Activated CD8-positive, alpha-beta memory T cell treated with anti-CD3 and anti-CD28 coated beads, Interleukin-2, amount 10 ng/mL, durations not matched to agents 7 days and 5 days (primary cell): ENCODE measurements around the gene PLEKHM2. TPM values are rescaled to one million over a fixed set of nuclear protein-coding genes. Genes with fewer than 3 reads are reported as not detected.
A peak's percentile ranks its signal among the peaks of the same experiment; 100 is the strongest.

Experiments used
- ATAC-seq: fragments of 150-1000 bp; cut with Tn5 transposase; one replicate; pipeline ENCODE4 v1.10.0; 2021; ENCODE audit warnings: moderate library complexity
- CTCF ChIA-PET: fragments of 350-600 bp; sonication (Branson Sonifier 250); formaldehyde crosslinking; loops from one replicate; lab custom pipeline; 2021; ENCODE audit warnings: antibody characterized with exemption; lab: Charles Lee
- DNase-seq: peaks from one replicate; pipeline ENCODE4 v3.0.0-alpha.2; 2020
- H3K27ac Mint-ChIP-seq: one replicate; pipeline ENCODE4 v1.8.0; 2021; ENCODE audit warnings: mild to moderate bottlenecking, mixed read lengths
- H3K27me3 Mint-ChIP-seq: one replicate; pipeline ENCODE4 v1.8.0; 2021; ENCODE audit warnings: mixed read lengths
- H3K36me3 Mint-ChIP-seq: one replicate; pipeline ENCODE4 v1.8.0; 2021; ENCODE audit warnings: mild to moderate bottlenecking, mixed read lengths
- H3K4me1 Mint-ChIP-seq: one replicate; pipeline ENCODE4 v1.8.0; 2021; ENCODE audit warnings: mixed read lengths
- H3K4me3 Mint-ChIP-seq: one replicate; pipeline ENCODE4 v1.8.0; 2021; ENCODE audit warnings: mild to moderate bottlenecking, moderate library complexity, mixed read lengths
- H3K9me3 Mint-ChIP-seq: one replicate; pipeline ENCODE4 v1.8.0; 2022; ENCODE audit warnings: low read depth, mixed read lengths
- total RNA-seq, 2 experiments: library from RNA; stranded (reverse); gene quantifications; one replicate each; pipeline ENCODE4 v1.2.3, GENCODE V29; 2021

PLEKHM2 gene
- total RNA-seq, 2 experiments from 2014 or later: 55.7 to 63.2 TPM

DNA sequence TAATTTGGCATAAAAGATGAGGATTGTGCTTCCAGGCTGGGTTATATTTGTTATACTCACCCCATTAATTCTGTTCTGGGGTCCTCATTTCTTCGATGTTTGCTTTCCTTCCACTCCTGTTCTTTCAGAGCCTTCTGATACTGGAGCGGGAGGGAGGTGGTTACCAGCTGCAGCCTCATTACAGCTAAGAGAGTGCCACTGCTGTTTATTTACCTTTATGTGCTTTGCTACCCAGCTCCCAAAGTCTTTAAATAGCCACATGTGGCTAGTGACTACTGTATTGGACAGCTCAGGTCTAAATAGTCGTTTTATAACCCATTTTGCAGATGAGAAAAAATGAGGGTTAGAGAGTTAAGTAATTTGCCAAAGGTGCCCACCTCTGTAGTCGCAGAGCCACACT is 25.1 kb downstream of the PLEKHM2 start:
- DNase-seq (no peak), ATAC-seq (no peak)
- Mint-ChIP-seq H3K27ac (no peak overlapping the region), H3K4me1 (peaks cover 4% of the 10 kb centered on the region), H3K9me3 (no peaks in the 10 kb centered on the region), H3K4me3 (no peak overlapping the region), H3K36me3 (peaks cover 8% of the 10 kb centered on the region), H3K27me3 (no peaks in the 10 kb centered on the region)
- CTCF ChIA-PET: no interaction called here

DNA sequence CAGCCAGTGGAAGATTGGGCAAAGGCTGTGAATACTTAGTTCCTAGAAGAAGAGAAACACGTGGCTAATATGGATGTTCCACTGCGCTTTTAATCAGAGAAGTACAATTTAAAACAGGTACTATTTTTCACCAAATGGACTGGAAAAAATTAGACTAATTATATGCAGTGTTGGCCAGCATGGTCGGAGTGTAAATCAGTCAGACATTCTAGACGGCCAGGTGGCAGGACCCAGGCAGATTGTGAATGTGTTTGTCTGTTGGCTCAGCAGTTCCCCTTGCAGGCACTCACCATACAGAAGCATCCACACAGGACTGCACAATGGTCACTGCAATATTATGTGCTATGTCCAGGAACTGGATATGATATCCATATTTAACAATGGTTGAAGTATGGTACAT is 28.0 kb downstream of the PLEKHM2 start:
- ATAC-seq (no peak), DNase-seq (no peak)
- CTCF ChIA-PET: interaction anchor here (0.6 kb wide), 1 partner anchor 14 kb away, joined by 3 read pairs; no protein-coding TSS in a partner anchor
- Mint-ChIP-seq H3K36me3 (peaks cover 2% of the 10 kb centered on the region), H3K27me3 (no peaks in the 10 kb centered on the region), H3K9me3 (no peaks in the 10 kb centered on the region), H3K27ac (no peak overlapping the region), H3K4me1 (no peaks in the 10 kb centered on the region), H3K4me3 (no peak overlapping the region)

DNA sequence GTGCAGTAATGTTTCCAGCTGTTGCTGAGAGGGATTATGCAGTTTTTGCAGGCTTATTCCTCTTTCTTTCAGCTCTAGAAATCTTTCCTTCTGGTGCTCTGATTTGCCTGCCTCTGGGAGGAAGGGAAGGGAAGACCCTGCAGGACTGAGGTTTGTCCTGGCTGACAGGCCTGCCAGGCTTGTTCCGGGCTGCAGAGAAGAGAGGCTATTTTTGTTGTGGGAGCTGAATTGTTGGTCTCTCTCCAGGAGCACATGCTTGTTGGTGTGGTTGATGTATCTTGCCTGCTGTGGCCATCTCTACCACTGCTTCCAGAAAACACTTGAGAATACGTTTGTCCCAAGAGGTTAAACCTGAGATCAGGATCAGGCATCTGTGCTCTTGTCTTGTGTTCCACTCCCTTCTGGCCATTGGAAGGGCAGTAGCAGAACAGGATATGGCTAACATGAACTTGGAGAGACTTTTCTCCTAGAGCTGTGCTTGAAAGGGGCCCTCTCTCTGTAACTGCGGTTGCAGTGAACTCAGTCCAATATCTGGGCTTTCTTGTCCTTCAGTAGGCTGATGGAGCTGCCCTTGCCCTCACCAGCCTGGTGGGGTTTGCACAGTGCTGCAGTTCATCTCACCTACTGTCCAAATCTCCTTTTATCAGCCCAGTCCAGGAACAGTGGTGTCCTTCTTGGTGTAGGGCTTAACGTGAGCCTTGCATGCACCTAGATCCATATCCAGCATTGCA is 30.5 kb downstream of the PLEKHM2 start:
- Mint-ChIP-seq H3K36me3 (peaks cover 6% of the 10 kb centered on the region), H3K4me3 (no peak overlapping the region), H3K27ac (peak overlapping the region; percentile 26), H3K27me3 (no peaks in the 10 kb centered on the region), H3K9me3 (no peaks in the 10 kb centered on the region), H3K4me1 (no peaks in the 10 kb centered on the region)
- CTCF ChIA-PET: interaction anchor here (1.5 kb wide), 1 partner anchor 26 kb away, joined by 4 read pairs; no protein-coding TSS in a partner anchor
- DNase-seq: no peak
- no peak for ATAC-seq

DNA sequence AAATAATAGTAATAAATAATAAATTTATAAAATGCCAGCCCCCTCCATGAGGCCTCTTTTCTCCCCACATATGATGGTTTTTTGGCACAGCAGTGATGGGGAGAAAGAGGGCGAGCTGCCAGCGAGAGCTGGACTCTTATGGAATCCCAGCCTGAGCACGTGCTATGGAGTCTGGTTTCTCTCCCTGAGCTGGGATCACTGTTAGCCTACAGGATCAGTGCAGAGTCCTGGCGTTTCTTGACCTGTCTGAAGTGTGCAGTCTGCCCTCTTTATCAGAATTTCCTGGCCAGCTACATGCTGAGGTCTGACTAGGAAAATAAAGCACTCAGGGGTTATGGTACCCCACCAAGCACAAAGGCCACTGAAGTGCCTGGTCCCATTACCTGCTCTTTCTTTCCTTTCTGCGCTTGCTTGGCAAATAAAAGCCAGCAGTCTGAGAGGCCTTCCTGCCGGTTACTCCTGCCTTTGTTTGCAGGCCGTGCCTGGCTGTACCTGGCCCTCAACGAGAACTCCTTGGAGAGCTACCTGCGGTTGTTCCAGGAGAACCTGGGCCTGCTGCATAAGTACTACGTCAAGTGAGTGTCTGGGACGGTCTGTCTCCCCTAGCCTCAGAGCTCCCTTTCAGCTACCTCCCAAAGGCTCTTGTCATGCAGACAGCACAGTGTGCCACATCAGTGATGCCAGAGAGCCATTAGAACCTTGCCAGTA is 33.5 kb downstream of the PLEKHM2 start:
- ATAC-seq (no peak), DNase-seq (no peak)
- no peaks in the 10 kb centered on the region for H3K9me3 Mint-ChIP-seq
- CTCF ChIA-PET: no interaction called here
- no peaks in the 10 kb centered on the region for H3K4me1 Mint-ChIP-seq
- peaks cover 7% of the 10 kb centered on the region for H3K36me3 Mint-ChIP-seq
- H3K27ac Mint-ChIP-seq: no peak overlapping the region
- no peak overlapping the region for H3K4me3 Mint-ChIP-seq
- H3K27me3 Mint-ChIP-seq: no peaks in the 10 kb centered on the region

DNA sequence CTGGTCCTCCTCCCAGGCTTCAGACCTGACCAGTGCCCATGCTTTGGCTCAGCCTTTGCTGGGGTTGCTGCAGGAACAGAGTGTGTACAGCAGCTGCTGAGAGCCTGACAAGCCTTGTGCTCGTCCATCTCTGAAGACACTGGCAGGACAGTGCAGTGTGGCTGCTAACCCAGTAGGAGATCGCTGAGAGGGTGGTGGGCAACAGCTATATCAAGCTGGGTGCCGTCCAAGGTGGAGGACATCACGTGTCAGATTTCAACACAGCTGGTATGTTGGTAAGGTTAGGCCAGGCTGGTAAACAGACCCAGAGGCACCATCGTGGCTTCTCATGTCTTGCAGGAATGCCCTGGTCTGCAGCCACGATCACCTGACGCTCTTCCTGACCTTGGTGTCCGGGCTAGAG is 34.1 kb downstream of the PLEKHM2 start:
- H3K27me3 Mint-ChIP-seq: no peaks in the 10 kb centered on the region
- H3K27ac Mint-ChIP-seq: no peak overlapping the region
- H3K4me1 Mint-ChIP-seq: no peaks in the 10 kb centered on the region
- peaks cover 7% of the 10 kb centered on the region for H3K36me3 Mint-ChIP-seq
- CTCF ChIA-PET: interaction anchor here (0.7 kb wide), 1 partner anchor 73 kb away, joined by 4 read pairs; no protein-coding TSS in a partner anchor
- DNase-seq: no peak
- no peak for ATAC-seq
- H3K4me3 Mint-ChIP-seq: no peak overlapping the region
- H3K9me3 Mint-ChIP-seq: no peaks in the 10 kb centered on the region

DNA sequence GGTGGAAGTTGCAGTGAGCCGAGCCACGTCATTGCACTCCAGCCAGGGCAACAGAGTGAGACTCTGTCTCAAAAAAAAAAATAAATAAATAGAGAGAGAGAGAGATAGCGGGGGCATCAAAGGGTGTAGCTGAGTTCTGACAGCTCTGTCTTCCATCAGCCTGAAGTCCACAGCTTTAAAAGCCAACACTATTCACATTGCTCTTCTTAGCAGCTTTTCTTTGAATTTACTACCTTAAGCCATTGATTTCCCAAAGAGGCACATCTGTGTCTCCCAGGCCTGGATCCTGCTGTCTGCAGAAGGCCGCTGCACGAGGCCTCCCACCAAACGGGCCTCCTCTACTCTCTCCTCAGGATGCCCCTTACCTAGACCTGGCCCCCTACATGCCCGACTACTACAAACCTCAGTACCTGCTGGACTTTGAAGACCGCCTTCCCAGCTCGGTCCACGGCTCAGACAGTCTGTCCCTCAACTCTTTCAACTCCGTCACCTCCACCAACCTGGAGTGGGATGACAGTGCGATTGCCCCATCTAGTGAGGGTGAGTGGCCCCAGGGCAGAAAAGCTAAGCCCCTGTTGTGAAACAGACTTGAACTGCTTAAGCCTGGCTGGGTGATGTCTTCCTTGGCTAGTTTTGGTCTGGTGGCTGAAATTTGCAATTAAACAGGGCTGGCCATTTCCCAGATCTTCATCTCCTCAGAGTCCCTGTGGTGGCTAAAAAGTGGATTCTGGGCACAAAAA is 35.4 kb downstream of the PLEKHM2 start:
- H3K27ac Mint-ChIP-seq: no peak overlapping the region
- peaks cover 8% of the 10 kb centered on the region for H3K36me3 Mint-ChIP-seq

DNA sequence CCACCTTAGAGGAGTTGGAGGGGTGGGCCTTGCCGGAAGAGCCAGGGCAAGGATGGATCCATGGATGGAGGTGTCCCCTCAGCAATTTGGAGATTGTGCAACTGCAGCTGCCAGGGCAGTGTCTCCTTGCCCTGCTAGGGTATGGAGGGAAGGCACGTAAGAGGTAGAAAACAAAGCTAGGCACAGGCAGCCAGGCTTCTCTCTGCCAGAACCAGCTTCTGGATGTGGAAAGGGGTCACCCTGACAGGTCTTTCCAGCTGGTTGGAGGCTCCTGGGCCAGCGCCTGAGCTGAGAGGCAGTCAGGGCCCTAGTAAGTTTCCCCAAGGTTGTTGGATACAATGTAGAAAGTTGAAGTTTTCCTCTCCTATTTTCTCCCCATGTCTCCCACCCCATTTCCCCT is 36.7 kb downstream of the PLEKHM2 start:
- DNase-seq: no peak
- Mint-ChIP-seq H3K4me3 (no peak overlapping the region), H3K9me3 (no peaks in the 10 kb centered on the region), H3K27ac (no peak overlapping the region), H3K27me3 (no peaks in the 10 kb centered on the region), H3K4me1 (no peaks in the 10 kb centered on the region), H3K36me3 (peaks cover 9% of the 10 kb centered on the region)
- ATAC-seq: no peak
- CTCF ChIA-PET: interaction anchor here (1.1 kb wide), 1 partner anchor 174 kb away, joined by 4 read pairs; no protein-coding TSS in a partner anchor

More for the DNA sequence above, 35.4 kb downstream of the PLEKHM2 start:
- H3K4me1 Mint-ChIP-seq: no peaks in the 10 kb centered on the region
- H3K9me3 Mint-ChIP-seq: no peaks in the 10 kb centered on the region
- ATAC-seq: no peak
- H3K4me3 Mint-ChIP-seq: no peak overlapping the region
- no peak for DNase-seq
- H3K27me3 Mint-ChIP-seq: no peaks in the 10 kb centered on the region
- CTCF ChIA-PET: interaction anchor here (1.1 kb wide), 1 partner anchor 173 kb away, joined by 4 read pairs; no protein-coding TSS in a partner anchor

DNA sequence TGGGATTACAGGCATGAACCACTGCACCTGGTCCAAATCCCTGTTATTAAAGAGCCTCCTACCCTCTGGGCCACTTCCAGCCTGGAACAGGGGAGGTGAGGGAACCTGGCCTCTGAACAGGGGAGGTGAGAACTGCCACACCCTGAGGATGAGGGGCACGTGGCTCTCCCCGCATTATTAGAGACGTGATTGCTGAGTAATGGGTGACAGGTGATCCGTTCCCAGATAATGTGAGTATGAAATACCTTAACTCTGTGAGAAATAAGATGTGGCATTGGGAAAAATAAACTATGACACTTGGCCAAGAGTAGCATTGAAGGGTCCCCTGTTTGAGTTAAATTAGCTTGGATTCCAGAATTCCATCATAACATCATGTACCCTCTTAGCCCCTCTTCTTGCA is 38.3 kb downstream of the PLEKHM2 start:
- H3K27me3 Mint-ChIP-seq: no peaks in the 10 kb centered on the region
- H3K9me3 Mint-ChIP-seq: no peaks in the 10 kb centered on the region
- DNase-seq (no peak), ATAC-seq (no peak)
- no peaks in the 10 kb centered on the region for H3K4me1 Mint-ChIP-seq
- CTCF ChIA-PET: no interaction called here
- H3K4me3 Mint-ChIP-seq: no peak overlapping the region
- H3K36me3 Mint-ChIP-seq: peaks cover 10% of the 10 kb centered on the region
- no peak overlapping the region for H3K27ac Mint-ChIP-seq

DNA sequence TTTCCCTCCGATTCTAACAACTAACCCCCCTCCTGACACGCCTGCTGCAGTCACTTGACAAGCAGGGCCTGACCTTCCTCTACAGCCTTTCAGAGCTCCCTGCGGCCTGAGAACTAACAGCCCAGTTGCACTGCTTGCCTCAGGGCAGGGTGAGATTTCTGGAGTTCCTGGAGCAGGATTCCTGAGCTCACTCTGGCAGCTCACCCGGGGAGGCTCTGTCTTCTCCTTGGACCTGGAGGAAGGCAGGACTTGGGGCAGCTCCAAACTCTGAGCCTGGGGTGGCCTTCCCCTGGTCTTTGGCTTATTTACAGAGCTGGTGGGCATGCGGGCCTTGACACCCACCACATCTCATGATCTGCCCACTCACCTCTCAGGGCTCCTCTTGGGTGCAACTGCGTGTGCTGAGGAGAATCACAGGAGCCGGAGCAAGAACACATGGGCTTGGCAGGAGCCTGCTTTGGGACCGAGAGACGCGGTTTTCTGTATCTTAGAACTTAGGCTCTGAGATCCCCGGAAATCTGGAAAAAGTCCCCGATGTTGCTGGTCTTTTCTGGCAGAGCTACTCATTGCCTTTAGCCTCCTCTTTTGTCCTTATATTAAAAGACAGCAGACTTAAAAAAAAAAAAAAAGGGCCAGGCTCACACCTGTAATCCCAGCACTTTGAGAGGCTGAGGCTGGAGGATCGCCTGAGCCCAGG is 38.9 kb downstream of the PLEKHM2 start:
- no peak for ATAC-seq
- H3K9me3 Mint-ChIP-seq: no peaks in the 10 kb centered on the region
- H3K4me3 Mint-ChIP-seq: no peak overlapping the region
- H3K36me3 Mint-ChIP-seq: peaks cover 11% of the 10 kb centered on the region
- no peak for DNase-seq
- CTCF ChIA-PET: interaction anchor here (0.5 kb wide), 1 partner anchor 44 kb away, joined by 3 read pairs; no protein-coding TSS in a partner anchor
- H3K27me3 Mint-ChIP-seq: no peaks in the 10 kb centered on the region
- no peaks in the 10 kb centered on the region for H3K4me1 Mint-ChIP-seq
- no peak overlapping the region for H3K27ac Mint-ChIP-seq

DNA sequence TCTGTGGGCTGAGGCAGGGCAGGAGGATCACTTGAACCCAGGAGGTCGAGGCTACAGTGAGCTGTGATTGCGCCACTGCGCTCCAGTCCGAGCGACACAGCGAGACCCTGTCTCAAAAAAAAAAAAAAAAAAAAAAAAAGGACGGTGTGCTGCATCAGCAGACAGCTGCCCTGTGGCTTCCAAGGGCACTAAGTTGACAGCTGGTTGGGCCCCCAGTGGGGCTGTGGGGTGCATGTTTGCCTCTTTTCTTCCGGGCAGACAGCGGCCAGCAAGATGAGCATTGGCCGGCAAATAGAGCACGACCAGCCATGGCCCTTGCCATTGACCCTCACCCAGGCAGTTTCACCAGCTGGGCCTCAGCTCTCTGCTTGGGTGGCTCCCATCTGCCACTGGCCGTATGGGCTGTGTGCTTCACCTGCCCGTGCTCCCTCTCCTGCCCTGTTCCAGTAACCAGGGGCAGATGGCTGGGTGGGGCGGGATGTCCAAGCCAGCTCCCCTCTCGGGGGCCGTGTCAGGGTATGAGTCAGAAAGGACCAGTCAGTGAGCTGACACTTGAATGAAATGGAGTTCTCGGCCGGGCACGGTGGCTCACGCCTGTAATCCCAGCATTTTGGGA is 39.6 kb downstream of the PLEKHM2 start:
- DNase-seq: no peak
- Mint-ChIP-seq H3K27ac (no peak overlapping the region), H3K27me3 (no peaks in the 10 kb centered on the region), H3K4me3 (no peak overlapping the region), H3K36me3 (peaks cover 9% of the 10 kb centered on the region), H3K4me1 (no peaks in the 10 kb centered on the region), H3K9me3 (no peaks in the 10 kb centered on the region)
- no peak for ATAC-seq
- CTCF ChIA-PET: interaction anchor here (0.5 kb wide), 1 partner anchor 43 kb away, joined by 3 read pairs; no protein-coding TSS in a partner anchor

DNA sequence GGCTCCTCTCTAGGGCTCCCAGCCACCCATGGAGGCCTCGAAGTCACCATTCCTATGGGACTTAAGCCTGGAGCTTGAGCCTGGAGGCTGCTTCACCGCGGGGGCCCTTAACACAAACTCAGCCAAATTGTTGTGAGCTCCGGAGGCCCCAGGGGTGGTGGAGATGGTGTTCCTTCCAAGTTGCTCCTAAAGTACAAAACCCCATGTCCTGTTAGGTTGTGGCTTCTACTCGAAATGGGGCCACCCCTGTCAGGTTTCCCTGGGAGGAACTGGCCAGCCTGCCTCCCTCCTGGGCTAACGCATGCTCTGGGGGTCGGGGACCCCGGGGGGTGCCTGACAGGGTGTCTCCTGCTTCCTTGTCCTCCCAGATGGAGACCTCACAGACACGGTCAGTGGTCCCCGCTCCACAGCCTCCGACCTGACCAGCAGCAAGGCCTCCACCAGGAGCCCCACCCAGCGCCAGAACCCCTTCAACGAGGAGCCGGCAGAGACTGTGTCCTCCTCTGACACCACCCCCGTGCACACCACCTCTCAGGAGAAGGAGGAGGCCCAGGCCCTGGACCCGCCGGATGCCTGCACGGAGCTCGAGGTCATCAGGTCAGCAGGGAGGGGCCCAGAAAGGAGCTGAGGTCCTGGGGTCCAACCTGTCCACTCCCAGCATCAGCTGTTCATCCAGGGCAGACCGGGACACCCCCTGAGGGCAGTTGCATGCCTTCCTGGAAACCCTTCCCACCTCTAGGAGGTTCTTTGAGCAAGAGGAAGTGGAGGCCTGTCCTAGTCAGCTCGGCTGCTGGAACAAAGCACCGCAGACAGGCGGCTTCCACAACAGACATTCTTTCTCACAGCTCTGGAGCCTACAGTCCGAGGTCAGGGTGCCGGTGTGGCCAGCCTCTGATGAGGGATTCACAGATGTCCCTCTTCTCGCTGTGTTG is 41.1 kb downstream of the PLEKHM2 start:
- H3K4me3 Mint-ChIP-seq: no peak overlapping the region

DNA sequence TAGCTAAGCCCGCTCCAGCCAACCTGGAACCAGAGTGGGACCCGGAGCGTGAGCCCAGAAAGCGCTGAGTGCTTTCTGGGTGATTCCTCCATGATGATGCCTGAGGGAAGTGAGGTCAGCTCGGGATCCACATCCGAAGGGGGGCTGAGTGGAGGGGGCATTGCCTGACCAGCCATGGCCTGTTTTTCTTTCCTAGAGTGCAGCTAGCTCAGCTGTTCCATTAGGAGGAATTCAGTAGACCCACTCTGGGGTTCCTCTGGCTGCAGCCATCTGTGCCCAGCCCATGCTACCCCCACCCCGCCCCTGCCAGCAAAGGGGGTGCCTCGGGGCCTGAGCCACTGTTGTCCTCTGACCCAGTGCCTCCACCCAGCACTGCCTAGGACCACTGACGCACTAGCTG is 42.4 kb downstream of the PLEKHM2 start:
- ATAC-seq: no peak
- Mint-ChIP-seq H3K27ac (no peak overlapping the region), H3K36me3 (peaks cover 7% of the 10 kb centered on the region), H3K27me3 (no peaks in the 10 kb centered on the region), H3K4me3 (no peak overlapping the region), H3K4me1 (no peaks in the 10 kb centered on the region), H3K9me3 (no peaks in the 10 kb centered on the region)
- CTCF ChIA-PET: no interaction called here
- DNase-seq: no peak

More for the DNA sequence above, 41.1 kb downstream of the PLEKHM2 start:
- ATAC-seq (no peak), DNase-seq (no peak)
- CTCF ChIA-PET: no interaction called here
- H3K36me3 Mint-ChIP-seq: peaks cover 7% of the 10 kb centered on the region
- no peaks in the 10 kb centered on the region for H3K9me3 Mint-ChIP-seq
- H3K27me3 Mint-ChIP-seq: no peaks in the 10 kb centered on the region
- no peaks in the 10 kb centered on the region for H3K4me1 Mint-ChIP-seq
- H3K27ac Mint-ChIP-seq: no peak overlapping the region
